HG03432 (cell line): ENCODE data around the gene UBE2E3.
A peak's percentile ranks its signal among the peaks of the same experiment; 100 is the strongest.
"Not testable (repeated sequence)": the region's sequence is repeated elsewhere in the genome, so short reads cannot be mapped to it uniquely, and the experiment has no call there.

ENCODE experiments used
- ATAC-seq: cut with Tn5 transposase; IDR thresholded peaks from one replicate; pipeline ENCODE4 v1.9.1; 2021; ENCODE audit warnings: mild to moderate bottlenecking, moderate library complexity; ENCODE audit not compliant: unreplicated experiment

Gene UBE2E3

GRCh38 chr2:181025004-181025403 lies 44.6 kb downstream of the UBE2E3 start:
- no peak for ATAC-seq

GRCh38 chr2:181036445-181036844 lies 56.0 kb downstream of the UBE2E3 start:
- peak; percentile 71 for ATAC-seq

- ATAC-seq = peak; percentile 78
Measured at GRCh38 chr2:181036848-181037603, 56.6 kb downstream of the UBE2E3 start.

GRCh38 chr2:181037922-181038321 lies 57.5 kb downstream of the UBE2E3 start:
- ATAC-seq = no peak

GRCh38 chr2:181038796-181039195 lies 58.4 kb downstream of the UBE2E3 start:
- ATAC-seq = no peak

- ATAC-seq = not testable (repeated sequence)
Measured at GRCh38 chr2:181040839-181041238, 60.4 kb downstream of the UBE2E3 start.

- no peak for ATAC-seq
Measured at GRCh38 chr2:181041661-181042060, 61.3 kb downstream of the UBE2E3 start.

GRCh38 chr2:181042706-181043105 lies 62.3 kb downstream of the UBE2E3 start:
- no peak for ATAC-seq

GRCh38 chr2:181046833-181047232 lies 66.4 kb downstream of the UBE2E3 start:
- ATAC-seq = peak; percentile 55

GRCh38 chr2:181047829-181048228 lies 67.4 kb downstream of the UBE2E3 start:
- no peak for ATAC-seq

- ATAC-seq = peak; percentile 26
Measured at GRCh38 chr2:181051861-181052522, 71.6 kb downstream of the UBE2E3 start.

GRCh38 chr2:181052523-181052891 lies 72.1 kb downstream of the UBE2E3 start:
- peak; percentile 63 for ATAC-seq

GRCh38 chr2:181054256-181054655 lies 73.9 kb downstream of the UBE2E3 start:
- ATAC-seq = no peak

GRCh38 chr2:181054843-181055242 lies 74.4 kb downstream of the UBE2E3 start:
- ATAC-seq = no peak

- ATAC-seq = peak; percentile 85
Measured at GRCh38 chr2:181058378-181059269, 78.2 kb downstream of the UBE2E3 start.

- no peak for ATAC-seq
Measured at GRCh38 chr2:181063696-181064095, 83.3 kb downstream of the UBE2E3 start.

GRCh38 chr2:181065458-181065857 lies 85.1 kb downstream of the UBE2E3 start:
- no peak for ATAC-seq

- no peak for ATAC-seq
Measured at GRCh38 chr2:181066333-181066732, 85.9 kb downstream of the UBE2E3 start.

- ATAC-seq = no peak
Measured at GRCh38 chr2:181070119-181070835, 89.9 kb downstream of the UBE2E3 start.

GRCh38 chr2:181070836-181071200 lies 90.4 kb downstream of the UBE2E3 start:
- no peak for ATAC-seq
